Gastrocnemius medialis (tissue), 4 donors: Measurements from ENCODE around the gene ZNF672.

Source experiments
- POLR2A ChIP-seq, 2 donors: fragments of 450-650 bp; IDR thresholded peaks; one replicate each; pipeline ENCODE4 v1.6.1; 2017; ENCODE audit warnings: antibody characterized with exemption in 2 of 2, mild to moderate bottlenecking in 2 of 2, moderate library complexity in 2 of 2
- TF ChIP-seq, protein P1 (sequence below), 5 experiments: fragments of 450-650 bp in 3 of 5; fragments of 200-600 bp in 2 of 5; sonication (generic) in 2 of 5; IDR thresholded peaks in 4 of 5; conservative IDR thresholded peaks in 1 of 5; 1 replicate in 4 of 5; 2 replicates in 1 of 5; pipeline ENCODE4 v1.5.1; 2016 to 2019; ENCODE audit warnings: antibody characterized with exemption in 5 of 5, mild to moderate bottlenecking in 3 of 5, moderate library complexity in 3 of 5

DNA sequence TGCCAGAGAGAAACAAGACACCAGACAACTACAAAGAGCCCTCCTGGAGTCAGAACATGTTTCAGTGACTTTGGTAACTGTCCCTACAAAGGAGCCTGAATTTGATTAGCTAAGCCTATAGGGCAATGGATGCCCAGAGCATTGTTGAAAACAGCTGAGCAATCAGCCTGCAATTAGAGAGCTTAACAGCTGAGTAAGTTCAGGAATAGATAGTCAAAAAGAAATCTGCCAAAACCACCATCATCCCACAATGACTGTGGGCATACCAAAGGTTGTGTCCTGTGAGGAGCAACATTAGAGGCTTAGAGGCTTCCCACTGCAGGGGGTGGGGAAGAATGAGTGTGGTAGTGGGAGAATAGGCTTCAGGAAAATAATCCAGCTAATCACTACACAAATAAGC, 44.4 kb upstream of the ZNF672 start:
- TF ChIP-seq, protein P1, sequence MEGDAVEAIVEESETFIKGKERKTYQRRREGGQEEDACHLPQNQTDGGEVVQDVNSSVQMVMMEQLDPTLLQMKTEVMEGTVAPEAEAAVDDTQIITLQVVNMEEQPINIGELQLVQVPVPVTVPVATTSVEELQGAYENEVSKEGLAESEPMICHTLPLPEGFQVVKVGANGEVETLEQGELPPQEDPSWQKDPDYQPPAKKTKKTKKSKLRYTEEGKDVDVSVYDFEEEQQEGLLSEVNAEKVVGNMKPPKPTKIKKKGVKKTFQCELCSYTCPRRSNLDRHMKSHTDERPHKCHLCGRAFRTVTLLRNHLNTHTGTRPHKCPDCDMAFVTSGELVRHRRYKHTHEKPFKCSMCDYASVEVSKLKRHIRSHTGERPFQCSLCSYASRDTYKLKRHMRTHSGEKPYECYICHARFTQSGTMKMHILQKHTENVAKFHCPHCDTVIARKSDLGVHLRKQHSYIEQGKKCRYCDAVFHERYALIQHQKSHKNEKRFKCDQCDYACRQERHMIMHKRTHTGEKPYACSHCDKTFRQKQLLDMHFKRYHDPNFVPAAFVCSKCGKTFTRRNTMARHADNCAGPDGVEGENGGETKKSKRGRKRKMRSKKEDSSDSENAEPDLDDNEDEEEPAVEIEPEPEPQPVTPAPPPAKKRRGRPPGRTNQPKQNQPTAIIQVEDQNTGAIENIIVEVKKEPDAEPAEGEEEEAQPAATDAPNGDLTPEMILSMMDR (IDR thresholded peaks at IDR 0.05 in 4 of 5, conservative IDR thresholded peaks at IDR 0.05 in 1 of 5), result no peak
- TF ChIP-seq POLR2A (IDR thresholded peaks at IDR 0.05), result no peak
